Rectal smooth muscle tissue (tissue), 1 donor: ENCODE data around the gene NOTCH2.

Experiments used
- H3K27ac ChIP-seq: one replicate; pipeline ENCODE4 v1.7.0; 2013; ENCODE audit warnings: low read depth, low read length, inconsistent platforms
- H3K27me3 ChIP-seq: one replicate; pipeline ENCODE4 v1.7.0; 2013; ENCODE audit warnings: low read length; ENCODE audit not compliant: control insufficient read depth, insufficient read depth
- H3K36me3 ChIP-seq: one replicate; pipeline ENCODE4 v1.7.0; 2013; ENCODE audit warnings: low read length; ENCODE audit not compliant: control insufficient read depth, insufficient read depth
- H3K4me1 ChIP-seq: one replicate; pipeline ENCODE4 v1.7.0; 2013; ENCODE audit warnings: low read length; ENCODE audit not compliant: control insufficient read depth, insufficient read depth
- H3K4me3 ChIP-seq: one replicate; pipeline ENCODE4 v1.7.0; 2013; ENCODE audit warnings: low read length
- H3K9ac ChIP-seq: one replicate; pipeline ENCODE4 v1.7.0; 2013; ENCODE audit warnings: low read length

The NOTCH2 gene

DNA sequence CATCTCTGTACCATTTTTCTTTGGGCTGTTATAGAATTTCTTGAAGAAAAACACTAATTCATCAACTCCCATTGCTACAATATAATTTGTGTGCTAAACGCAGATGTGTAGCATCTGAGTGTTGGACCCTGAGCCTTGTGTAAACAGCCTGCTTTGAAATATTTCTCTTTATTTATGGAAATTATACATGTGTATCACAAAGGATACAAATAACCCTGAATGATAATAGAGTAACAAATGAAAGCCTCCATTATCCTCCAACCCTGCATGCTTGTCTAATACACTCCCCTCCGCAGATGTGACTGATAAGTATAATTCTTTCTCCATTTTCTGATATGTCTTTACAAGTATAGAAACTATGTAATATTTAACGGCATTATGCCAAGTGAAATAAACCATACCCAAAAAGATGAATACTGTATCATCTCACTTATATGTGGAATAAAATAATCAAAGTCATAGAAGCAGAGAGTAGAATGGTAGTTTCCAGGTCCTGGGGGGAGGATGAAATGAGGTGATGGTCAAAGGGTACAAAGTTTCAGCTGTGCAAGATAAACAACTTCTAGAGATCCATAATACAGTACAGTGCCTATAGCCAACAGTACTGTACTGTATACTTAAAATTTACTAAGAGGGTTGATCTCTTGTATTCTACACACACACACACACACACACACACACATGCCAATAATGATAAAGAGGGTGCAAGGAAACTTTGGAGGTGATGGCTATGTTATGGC, 170.3 kb downstream of the NOTCH2 start:
- H3K9ac ChIP-seq = no peak overlapping the region
- H3K27me3 ChIP-seq = no peaks in the 10 kb centered on the region
- no peaks in the 10 kb centered on the region for H3K36me3 ChIP-seq
- H3K4me3 ChIP-seq = no peak overlapping the region
- no peak overlapping the region for H3K27ac ChIP-seq
- no peaks in the 10 kb centered on the region for H3K4me1 ChIP-seq

DNA sequence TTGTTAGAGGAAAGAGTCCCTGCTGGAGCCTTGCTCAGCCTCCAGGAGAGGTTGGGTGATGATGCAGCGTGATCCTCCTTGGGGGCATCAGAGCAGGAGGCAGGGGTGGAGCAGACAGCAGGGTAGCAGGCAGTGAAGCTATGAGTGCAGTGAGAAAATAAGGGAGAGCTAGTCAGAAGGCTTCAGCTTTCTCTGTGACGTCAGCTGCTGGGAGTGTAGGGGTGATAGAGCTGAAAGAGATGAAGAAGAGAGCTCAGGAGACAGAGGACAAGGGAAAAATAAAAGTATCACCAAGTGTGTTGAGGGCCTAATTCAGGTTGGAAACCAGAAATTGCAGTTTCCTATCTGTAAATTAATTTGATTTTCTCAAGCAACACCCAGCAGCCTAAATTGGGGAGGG, 170.9 kb downstream of the NOTCH2 start:
- no peaks in the 10 kb centered on the region for H3K27me3 ChIP-seq
- no peak overlapping the region for H3K9ac ChIP-seq
- no peaks in the 10 kb centered on the region for H3K36me3 ChIP-seq
- no peak overlapping the region for H3K4me3 ChIP-seq
- H3K27ac ChIP-seq = no peak overlapping the region
- H3K4me1 ChIP-seq = no peaks in the 10 kb centered on the region

DNA sequence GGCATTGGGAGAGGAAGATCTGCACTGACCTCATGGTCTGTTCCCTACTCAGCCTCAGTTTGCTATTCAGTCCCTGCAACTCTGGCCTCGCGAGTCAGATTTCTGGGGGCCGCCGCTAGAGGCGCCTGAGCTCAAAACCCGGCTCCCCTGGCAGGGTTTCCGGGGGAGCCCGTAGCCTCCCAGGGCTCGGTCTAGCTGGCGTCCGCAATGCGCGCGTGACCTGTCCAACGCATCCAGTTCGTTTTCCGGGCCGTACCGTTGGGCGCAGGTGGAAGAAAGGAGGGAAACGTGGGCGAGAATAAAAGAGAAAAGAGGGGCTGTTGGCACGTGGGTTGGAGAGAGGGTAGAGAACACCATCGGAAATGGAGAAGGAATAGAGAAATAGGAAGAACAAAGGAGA, 173.2 kb downstream of the NOTCH2 start, which contains the start of gene ADAM30:
Gene ADAM30, minus strand, starts transcription at position 213 of the 400 bp plus-strand sequence. Its CDS starts 179 bp downstream, at position 34.
- H3K27me3 ChIP-seq = no peaks in the 10 kb centered on the region
- no peak within 1 kb of the TSS for H3K4me3 ChIP-seq
- H3K36me3 ChIP-seq = no peaks in the 10 kb centered on the region
- no peak within 1 kb of the TSS for H3K9ac ChIP-seq
- no peaks in the 10 kb centered on the region for H3K4me1 ChIP-seq
- H3K27ac ChIP-seq = no peak within 1 kb of the TSS

DNA sequence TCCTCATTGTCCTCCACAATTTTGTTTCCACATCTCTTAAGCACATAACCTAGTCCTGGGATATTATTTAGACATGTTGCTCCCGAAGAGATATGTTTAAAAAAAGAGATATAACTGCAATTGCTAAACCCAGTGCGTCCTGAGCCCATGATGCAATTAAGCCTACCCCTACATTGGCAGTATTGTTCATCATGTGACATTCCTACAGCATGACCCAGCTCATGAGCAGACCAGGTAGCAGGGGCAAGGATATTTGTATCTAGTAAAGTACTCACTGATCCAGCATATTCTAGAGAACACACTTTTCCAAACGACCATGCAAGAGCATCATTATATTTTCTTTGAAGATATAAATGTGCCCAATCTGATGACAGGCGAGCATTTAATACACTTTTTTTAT, 174.4 kb downstream of the NOTCH2 start:
- H3K4me3 ChIP-seq = no peak overlapping the region
- H3K27me3 ChIP-seq = no peaks in the 10 kb centered on the region
- no peaks in the 10 kb centered on the region for H3K36me3 ChIP-seq
- H3K9ac ChIP-seq = no peak overlapping the region
- H3K27ac ChIP-seq = no peak overlapping the region
- no peaks in the 10 kb centered on the region for H3K4me1 ChIP-seq

DNA sequence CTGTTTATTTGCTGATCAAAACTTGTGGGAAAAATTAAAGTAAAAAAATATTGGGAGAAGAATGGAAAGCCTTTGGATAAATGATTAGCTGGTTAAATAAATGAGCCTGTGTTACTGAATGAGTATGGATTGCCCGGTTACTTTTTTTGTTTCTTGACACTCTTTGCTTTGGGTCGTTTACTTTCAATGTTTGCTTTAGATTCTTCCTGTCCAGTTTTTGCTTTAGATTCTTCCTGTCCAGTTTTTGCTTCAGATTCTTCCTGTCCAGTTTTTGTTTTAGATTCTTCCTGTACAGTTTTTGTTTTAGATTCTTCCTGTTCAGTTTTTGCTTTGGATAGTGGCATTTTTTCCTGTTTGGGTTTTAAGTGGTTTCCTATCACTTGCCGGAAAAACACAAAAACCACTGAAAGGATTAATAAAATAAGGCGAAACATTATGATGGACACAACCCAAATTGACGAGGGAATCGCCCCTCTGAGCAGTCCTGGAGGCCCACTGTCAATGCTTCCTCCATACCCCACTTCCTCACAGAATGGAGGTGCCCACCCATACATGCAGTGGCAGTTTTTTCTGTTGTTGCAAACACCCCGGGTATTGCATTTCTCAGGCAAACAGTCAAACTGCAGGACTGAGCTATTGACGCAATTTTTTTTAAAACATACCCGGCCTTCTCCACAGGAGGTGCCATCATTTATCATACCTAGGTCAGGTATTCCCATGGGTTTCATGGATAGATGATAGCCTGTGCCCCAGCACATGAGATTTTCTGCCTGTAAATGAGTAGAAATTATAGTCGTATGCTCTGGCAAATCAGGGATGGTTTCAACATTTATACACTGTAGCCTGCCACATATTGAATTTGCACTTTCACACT, 175.4 kb downstream of the NOTCH2 start:
- no peak overlapping the region for H3K9ac ChIP-seq
- no peak overlapping the region for H3K27ac ChIP-seq
- no peak overlapping the region for H3K4me3 ChIP-seq
- H3K36me3 ChIP-seq = no peaks in the 10 kb centered on the region
- H3K27me3 ChIP-seq = no peaks in the 10 kb centered on the region
- no peaks in the 10 kb centered on the region for H3K4me1 ChIP-seq

DNA sequence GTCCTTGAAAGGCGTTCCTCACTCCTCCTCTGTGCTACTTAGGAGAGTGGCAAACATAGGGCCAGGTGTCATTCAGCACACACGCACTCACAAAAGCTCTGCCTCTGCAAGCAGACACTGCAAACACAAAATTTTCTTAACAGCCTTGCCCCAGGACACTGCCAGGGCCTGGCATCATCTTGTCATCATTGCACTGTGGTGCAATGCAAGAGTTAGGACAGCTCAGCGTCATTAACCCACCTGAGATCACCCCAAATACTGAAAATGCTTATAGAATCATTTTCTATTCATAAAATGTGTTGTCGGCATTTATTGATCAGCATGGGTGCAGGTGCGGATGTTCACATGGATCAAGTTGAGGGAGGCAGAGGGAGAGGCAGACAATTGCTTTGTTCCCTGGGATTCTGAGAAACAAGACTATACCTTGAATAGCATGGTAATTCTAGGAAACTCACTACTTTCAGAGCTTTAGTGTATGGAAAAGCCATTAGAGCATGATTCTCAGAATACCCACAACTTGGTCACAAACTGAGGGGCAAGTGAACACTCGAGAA, 176.1 kb downstream of the NOTCH2 start:
- H3K36me3 ChIP-seq = no peaks in the 10 kb centered on the region
- no peak overlapping the region for H3K4me3 ChIP-seq
- H3K27ac ChIP-seq = no peak overlapping the region
- H3K9ac ChIP-seq = no peak overlapping the region
- no peaks in the 10 kb centered on the region for H3K27me3 ChIP-seq
- H3K4me1 ChIP-seq = no peaks in the 10 kb centered on the region

DNA sequence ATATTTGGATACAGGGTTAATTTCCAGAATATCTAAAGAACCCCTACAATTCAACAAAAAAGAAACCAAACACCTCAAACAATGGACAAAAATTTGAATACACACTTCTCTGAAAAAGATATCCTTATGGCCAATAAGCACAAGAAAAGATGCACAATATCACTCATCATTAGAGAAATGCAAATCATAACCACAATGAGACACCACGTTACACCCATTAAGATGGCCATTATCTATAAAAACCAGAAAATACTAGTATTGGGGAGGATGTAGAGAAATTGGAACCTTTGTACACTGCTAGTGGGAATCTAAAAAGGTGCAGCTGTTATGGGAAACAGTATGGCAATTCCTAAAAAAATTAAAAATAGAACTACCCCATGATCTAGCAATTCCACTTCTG, 178.1 kb downstream of the NOTCH2 start:
- H3K9ac ChIP-seq = no peak overlapping the region
- H3K27me3 ChIP-seq = no peaks in the 10 kb centered on the region
- no peaks in the 10 kb centered on the region for H3K36me3 ChIP-seq
- no peaks in the 10 kb centered on the region for H3K4me1 ChIP-seq
- H3K27ac ChIP-seq = no peak overlapping the region
- H3K4me3 ChIP-seq = no peak overlapping the region

DNA sequence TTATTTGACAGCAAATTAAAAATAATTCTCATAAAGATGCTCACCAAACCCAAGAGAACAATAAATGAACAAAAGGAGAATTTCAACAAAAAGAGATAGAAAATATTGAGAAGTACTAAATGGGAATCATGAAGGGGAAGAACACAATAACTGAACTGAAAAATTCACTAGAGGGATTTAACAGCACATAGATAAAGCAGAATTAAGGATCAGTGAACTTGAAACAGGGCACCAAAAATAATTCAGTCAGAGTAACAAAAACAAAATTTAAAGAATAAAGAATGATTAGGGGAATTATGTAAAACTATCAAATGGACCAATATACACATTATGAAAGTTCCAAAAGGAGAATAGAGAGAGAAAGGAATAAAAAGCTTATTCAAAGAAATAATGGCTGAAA, 181.0 kb downstream of the NOTCH2 start:
- Histone ChIP-seq H3K4me3 (no peak overlapping the region), H3K4me1 (no peaks in the 10 kb centered on the region)

DNA sequence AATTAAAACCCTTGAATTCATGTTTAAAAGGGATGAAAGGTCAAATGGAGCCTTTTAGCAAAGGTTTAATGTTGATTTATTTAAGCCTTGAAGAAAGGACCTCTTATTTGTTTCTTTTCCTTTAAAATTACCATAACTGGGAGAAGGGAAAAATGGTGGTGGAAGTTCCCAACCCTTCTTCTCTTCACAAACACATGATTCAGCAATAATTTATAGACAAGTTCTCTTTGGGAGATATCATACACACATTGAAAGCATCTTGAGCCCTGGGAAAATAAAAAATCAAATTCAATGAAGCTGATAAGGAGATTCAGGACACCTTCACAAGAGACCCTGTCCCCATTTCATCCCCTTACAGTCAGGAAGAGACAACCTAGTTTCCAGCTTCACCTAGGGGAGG, 182.0 kb downstream of the NOTCH2 start:
- no peak overlapping the region for H3K27ac ChIP-seq
- H3K27me3 ChIP-seq = no peaks in the 10 kb centered on the region
- H3K4me3 ChIP-seq = no peak overlapping the region
- H3K36me3 ChIP-seq = no peaks in the 10 kb centered on the region
- no peaks in the 10 kb centered on the region for H3K4me1 ChIP-seq
- H3K9ac ChIP-seq = no peak overlapping the region

More for the DNA sequence above, 181.0 kb downstream of the NOTCH2 start:
- H3K27me3 ChIP-seq = no peaks in the 10 kb centered on the region
- no peak overlapping the region for H3K9ac ChIP-seq
- no peak overlapping the region for H3K27ac ChIP-seq
- no peaks in the 10 kb centered on the region for H3K36me3 ChIP-seq

DNA sequence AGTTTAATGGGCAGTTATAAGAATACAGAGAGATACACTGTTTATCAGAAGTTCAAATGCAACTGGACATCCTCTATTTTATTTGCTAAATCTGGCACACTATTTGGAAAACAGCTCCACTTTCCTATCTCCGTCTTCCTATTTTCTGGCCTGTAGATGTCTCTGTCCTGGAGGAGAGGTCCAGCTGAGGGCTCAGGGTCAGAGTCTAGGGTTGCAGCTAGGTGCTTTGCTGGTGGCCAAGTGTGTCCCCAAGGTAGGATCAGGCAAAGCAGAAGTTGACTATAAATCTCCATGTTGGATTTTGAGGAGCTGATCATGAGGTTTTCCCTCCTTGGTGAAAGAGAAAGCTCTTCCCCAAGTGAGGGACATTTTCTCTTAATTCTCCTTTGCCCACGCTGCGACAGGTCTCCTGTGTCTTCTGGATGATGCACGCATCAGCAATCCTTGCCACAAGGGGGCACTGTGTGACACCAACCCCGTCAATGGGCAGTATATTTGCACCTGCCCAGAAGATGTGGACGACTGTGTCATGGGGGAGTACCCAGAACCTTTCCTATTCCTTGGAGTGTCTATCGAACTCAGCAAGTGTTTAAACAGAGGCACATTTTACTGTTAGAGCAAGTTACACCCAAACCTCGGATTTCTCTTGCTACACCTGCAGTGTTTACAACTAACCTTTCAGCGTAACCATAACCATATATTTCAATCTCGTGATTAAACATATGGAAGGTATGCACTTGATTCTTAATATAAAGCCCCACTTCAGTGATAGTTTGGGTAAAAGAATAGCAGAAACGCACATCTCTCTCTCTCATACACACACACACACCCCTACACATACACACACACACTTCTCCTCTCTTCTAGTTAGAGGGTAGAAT, 183.3 kb downstream of the NOTCH2 start:
- no peak overlapping the region for H3K9ac ChIP-seq
- H3K27ac ChIP-seq = no peak overlapping the region
- no peaks in the 10 kb centered on the region for H3K36me3 ChIP-seq
- no peak overlapping the region for H3K4me3 ChIP-seq
- H3K4me1 ChIP-seq = no peaks in the 10 kb centered on the region
- H3K27me3 ChIP-seq = no peaks in the 10 kb centered on the region

DNA sequence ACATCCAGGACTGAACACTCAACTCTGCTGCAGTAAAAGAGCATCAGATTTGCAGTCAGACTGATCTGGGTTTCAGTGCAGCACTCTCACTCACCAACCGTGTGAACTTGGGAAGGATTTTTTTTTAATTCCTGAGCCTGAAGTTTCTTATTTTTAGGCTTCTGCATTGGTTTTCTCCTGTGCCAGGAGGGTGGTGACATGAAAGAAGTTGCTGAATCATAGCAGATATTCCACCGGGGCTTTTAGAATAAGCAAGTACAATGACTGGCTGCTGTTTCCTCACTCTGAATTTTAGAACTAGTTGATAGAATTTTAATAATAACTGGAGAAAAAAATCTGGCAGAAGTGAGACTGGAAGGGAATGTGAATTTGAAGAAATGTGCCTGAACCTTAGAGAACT, 184.8 kb downstream of the NOTCH2 start:
- no peak overlapping the region for H3K9ac ChIP-seq
- H3K4me3 ChIP-seq = no peak overlapping the region
- no peaks in the 10 kb centered on the region for H3K27me3 ChIP-seq
- H3K36me3 ChIP-seq = no peaks in the 10 kb centered on the region
- no peaks in the 10 kb centered on the region for H3K4me1 ChIP-seq
- no peak overlapping the region for H3K27ac ChIP-seq

DNA sequence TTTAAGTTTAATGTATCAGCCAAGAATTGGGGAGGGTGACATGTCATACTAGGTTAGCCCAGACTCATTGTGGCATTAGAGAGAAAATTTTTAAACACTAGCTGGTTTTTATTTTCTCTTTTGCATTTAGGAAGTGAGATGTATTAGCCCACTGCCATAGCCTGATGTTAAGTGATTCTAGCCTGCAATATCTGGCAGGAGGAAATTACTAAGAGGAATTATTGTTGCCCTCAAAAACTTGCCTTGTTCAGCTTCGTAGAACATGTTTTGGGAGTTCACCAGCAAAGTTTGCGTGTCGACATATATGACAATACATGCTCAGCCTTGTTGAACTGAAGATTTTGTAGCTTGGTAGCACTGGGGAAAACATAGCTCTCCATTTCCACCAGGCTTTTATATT, 185.6 kb downstream of the NOTCH2 start:
- Histone ChIP-seq H3K27me3 (no peaks in the 10 kb centered on the region), H3K4me1 (no peaks in the 10 kb centered on the region), H3K36me3 (no peaks in the 10 kb centered on the region), H3K4me3 (no peak overlapping the region), H3K9ac (no peak overlapping the region), H3K27ac (no peak overlapping the region)
